Liver (tissue), 9 donors: ENCODE measurements around the gene TLR9. TPM values are rescaled to one million over a fixed set of nuclear protein-coding genes. Genes with fewer than 3 reads are reported as not detected.

Experiments
- DNase-seq: peaks from one replicate; pipeline ENCODE4 v3.0.0-alpha.2; 2017; ENCODE audit warnings: low spot score
- H3K27ac ChIP-seq, 2 donors: one replicate each; pipeline ENCODE4 v1.7.0; 2013; ENCODE audit warnings: inconsistent platforms in 2 of 2, low read length in 2 of 2, control low read depth in 1 of 2, low read depth in 1 of 2, mild to moderate bottlenecking in 1 of 2
- H3K27me3 ChIP-seq, 4 donors: one replicate each; pipeline versions ENCODE4 v1.6.1 to v1.7.0; 2013; ENCODE audit warnings: low read length in 3 of 4, inconsistent platforms in 1 of 4, mild to moderate bottlenecking in 1 of 4, moderate library complexity in 1 of 4; ENCODE audit not compliant: control insufficient read depth in 4 of 4, insufficient read depth in 4 of 4
- H3K36me3 ChIP-seq, 4 donors: one replicate each; pipeline versions ENCODE4 v1.6.1 to v1.7.0; 2013; ENCODE audit warnings: low read length in 3 of 4, mild to moderate bottlenecking in 3 of 4, low read depth in 1 of 4, moderate library complexity in 1 of 4; ENCODE audit not compliant: control insufficient read depth in 4 of 4, insufficient read depth in 3 of 4
- H3K4me1 ChIP-seq, 4 donors: one replicate each; pipeline versions ENCODE4 v1.6.1 to v1.7.0; 2013; ENCODE audit warnings: low read length in 3 of 4, mild to moderate bottlenecking in 3 of 4, moderate library complexity in 1 of 4; ENCODE audit not compliant: control insufficient read depth in 4 of 4, insufficient read depth in 4 of 4
- H3K4me3 ChIP-seq, 3 donors: one replicate each; pipeline versions ENCODE4 v1.6.1 to v1.7.0; 2013; ENCODE audit warnings: low read length in 3 of 3, control low read depth in 1 of 3, low read depth in 1 of 3, mild to moderate bottlenecking in 1 of 3
- H3K9ac ChIP-seq, 2 donors: one replicate each; pipeline ENCODE4 v1.7.0; 2013; ENCODE audit warnings: low read length in 2 of 2, mild to moderate bottlenecking in 2 of 2, moderate library complexity in 2 of 2, control low read depth in 1 of 2, low read depth in 1 of 2
- H3K9me3 ChIP-seq, 4 donors: one replicate each; pipeline versions ENCODE4 v1.6.1 to v1.7.0; 2013; ENCODE audit warnings: low read length in 3 of 4; ENCODE audit not compliant: control insufficient read depth in 4 of 4
- FOXA1 ChIP-seq: IDR thresholded peaks from 2 replicates; pipeline ENCODE4 v1.6.1; 2016; ENCODE audit warnings: antibody characterized with exemption
- FOXA2 ChIP-seq: IDR thresholded peaks from 2 replicates; pipeline ENCODE4 v1.6.1; 2016; ENCODE audit warnings: antibody characterized with exemption
- HNF4A ChIP-seq, 2 donors: conservative IDR thresholded peaks; 2 replicates each; pipeline ENCODE4 v1.6.1; 2016; ENCODE audit warnings: antibody characterized with exemption in 2 of 2, mild to moderate bottlenecking in 2 of 2
- HNF4G ChIP-seq: IDR thresholded peaks from 2 replicates; pipeline ENCODE4 v1.6.1; 2016; ENCODE audit warnings: antibody characterized with exemption
- JUND ChIP-seq, 2 donors: IDR thresholded peaks; 2 replicates each; pipeline ENCODE4 v1.6.1; 2016; ENCODE audit warnings: antibody characterized with exemption in 2 of 2
- NR2F2 ChIP-seq: IDR thresholded peaks from 2 replicates; pipeline ENCODE4 v1.6.1; 2016; ENCODE audit warnings: antibody characterized with exemption
- TAF1 ChIP-seq: conservative IDR thresholded peaks from 2 replicates; pipeline ENCODE4 v1.6.1; 2016; ENCODE audit warnings: antibody characterized with exemption, mild to moderate bottlenecking
- WGBS: extraction: QIAGEN DNeasy Blood & Tissue Kit; methylation state at CpG from one replicate; pipeline ENCODE4 v1.1.7; 2013; 5-methylcytosine and 5-hydroxymethylcytosine counted together
- polyA plus RNA-seq, 2 donors: library from polyadenylated mRNA; stranded (reverse) in 1 of 2; unstranded in 1 of 2; fragments of 200-250 nt in 1 of 2; fragments of >200 nt in 1 of 2; fragmentation: Nextera tagmentation in 1 of 2; extraction: Ambion mirVana in 1 of 2; gene quantifications; one replicate each; pipeline versions ENCODE4 v1.2.1 to v1.2.3, GENCODE V29; 2013 to 2015
- total RNA-seq, 2 donors: library from RNA; depleted of rRNA; stranded (reverse); fragments of >200 nt; gene quantifications; one replicate each; pipeline ENCODE4 v1.2.3, GENCODE V29; 2014
- TF ChIP-seq, protein P1 (sequence below): IDR thresholded peaks from 2 replicates; pipeline ENCODE4 v1.6.1; 2016; ENCODE audit warnings: antibody characterized with exemption
- TF ChIP-seq, protein P2 (sequence below): fragments of 150-350 bp; IDR thresholded peaks from 2 replicates; pipeline ENCODE4 v1.5.1; 2017; ENCODE audit warnings: improper control_type of control experiment, low read depth, low read length; ENCODE audit not compliant: missing input control
- TF ChIP-seq, protein P3 (sequence below): IDR thresholded peaks from 2 replicates; pipeline ENCODE4 v1.6.1; 2016; ENCODE audit warnings: antibody characterized with exemption
- TF ChIP-seq, protein P4 (sequence below): IDR thresholded peaks from 2 replicates; pipeline ENCODE4 v1.6.1; 2016; ENCODE audit warnings: antibody characterized with exemption, mild to moderate bottlenecking
- donor health status: healthy.
- donor health status: healthy.
- donor health status: healthy.
- donor health status: healthy.
- donor health status: healthy.

Gene TLR9
- total and polyA plus RNA-seq, 4 donors = 0.02 TPM; not detected in 3

DNA sequence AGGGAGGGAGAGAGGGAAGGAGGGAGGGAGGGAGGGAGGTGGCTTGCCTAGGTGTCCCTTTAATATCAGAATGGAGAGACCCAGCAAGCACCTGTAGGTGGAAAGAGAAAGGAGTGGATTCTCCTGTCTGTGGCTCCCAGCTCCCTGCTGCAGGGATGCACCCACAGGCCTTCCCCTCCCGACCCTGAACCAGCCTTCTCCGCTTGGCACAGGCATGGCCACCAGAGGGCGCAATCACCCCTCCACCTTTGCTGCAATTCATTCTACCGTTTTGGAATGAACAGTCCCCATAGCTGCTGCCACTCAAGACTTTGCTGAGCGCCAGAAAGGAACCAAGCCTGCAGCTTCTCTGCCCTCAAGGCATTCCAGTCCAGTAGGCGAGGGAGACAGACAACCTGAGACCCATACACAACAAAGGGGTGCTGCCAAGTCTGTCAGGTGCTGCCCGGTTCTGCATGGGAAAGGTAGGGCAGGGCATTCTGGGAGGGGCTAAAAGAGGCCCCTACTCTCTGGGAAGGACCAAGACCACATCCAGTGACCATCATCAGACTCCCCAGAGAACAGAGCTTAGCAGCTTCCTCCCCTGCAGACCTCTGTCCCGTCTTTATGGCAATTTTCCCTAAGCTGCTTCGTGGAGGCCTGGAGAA lies 4.9 kb downstream of the TLR9 start (continued):
- TF ChIP-seq, protein P1, sequence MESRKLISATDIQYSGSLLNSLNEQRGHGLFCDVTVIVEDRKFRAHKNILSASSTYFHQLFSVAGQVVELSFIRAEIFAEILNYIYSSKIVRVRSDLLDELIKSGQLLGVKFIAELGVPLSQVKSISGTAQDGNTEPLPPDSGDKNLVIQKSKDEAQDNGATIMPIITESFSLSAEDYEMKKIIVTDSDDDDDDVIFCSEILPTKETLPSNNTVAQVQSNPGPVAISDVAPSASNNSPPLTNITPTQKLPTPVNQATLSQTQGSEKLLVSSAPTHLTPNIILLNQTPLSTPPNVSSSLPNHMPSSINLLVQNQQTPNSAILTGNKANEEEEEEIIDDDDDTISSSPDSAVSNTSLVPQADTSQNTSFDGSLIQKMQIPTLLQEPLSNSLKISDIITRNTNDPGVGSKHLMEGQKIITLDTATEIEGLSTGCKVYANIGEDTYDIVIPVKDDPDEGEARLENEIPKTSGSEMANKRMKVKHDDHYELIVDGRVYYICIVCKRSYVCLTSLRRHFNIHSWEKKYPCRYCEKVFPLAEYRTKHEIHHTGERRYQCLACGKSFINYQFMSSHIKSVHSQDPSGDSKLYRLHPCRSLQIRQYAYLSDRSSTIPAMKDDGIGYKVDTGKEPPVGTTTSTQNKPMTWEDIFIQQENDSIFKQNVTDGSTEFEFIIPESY = no peak
- no peak for TF ChIP-seq FOXA2

DNA sequence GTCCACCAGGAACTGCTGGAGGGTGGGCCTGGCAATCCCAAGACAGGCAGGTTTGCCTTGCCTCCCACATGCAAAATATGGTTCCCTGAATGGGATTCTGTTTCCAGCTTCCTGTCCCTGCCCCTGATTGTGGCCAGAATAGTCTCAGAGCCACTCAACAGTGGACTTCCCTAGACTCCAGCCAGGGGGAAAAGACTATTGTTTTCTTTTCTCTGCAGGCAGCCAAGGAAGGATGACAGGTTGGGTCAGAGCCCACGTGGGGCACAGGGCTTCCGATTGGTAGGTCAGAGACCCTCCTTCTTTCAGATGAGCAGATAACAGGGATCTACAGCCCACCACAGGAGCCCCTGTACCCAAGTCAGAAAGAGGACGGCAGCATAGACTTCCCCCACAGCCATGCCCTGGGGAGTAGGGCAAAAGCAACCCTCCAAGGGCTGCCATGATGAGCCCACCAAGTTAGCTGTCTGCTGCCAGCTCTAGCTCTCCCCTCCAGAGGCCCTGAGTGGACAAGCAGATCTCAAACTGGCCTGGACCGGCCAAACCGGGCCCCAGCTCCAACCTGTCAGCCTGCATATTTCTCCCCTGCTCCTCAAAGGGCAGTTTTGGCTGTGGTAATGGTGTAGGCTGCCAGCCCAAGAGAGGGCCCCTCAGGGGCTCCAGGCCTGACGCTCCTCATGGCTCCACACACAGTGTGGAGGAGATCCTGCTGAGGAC lies 6.4 kb downstream of the TLR9 start:
- Histone ChIP-seq H3K27ac (peak overlapping the region in 1 of 2 donors; percentile 4), H3K4me3 (no peak overlapping the region), H3K9ac (no peak overlapping the region), H3K36me3 (peaks cover 6 to 18% (median 15%) of the 10 kb centered on the region in 4 donors), H3K9me3 (no peaks in the 10 kb centered on the region), H3K4me1 (peaks cover 0 to 29% (median 15%) of the 10 kb centered on the region in 4 donors), H3K27me3 (no peaks in the 10 kb centered on the region)
- 86% methylated on average over 6 of the region's 6 CpGs for WGBS
- DNase-seq = no peak
- TF ChIP-seq FOXA1 (no peak), HNF4G (no peak), NR2F2 (no peak), JUND (IDR thresholded peaks at IDR 0.05) (no peak), HNF4A (conservative IDR thresholded peaks at IDR 0.05) (no peak)
- TF ChIP-seq, protein P2, sequence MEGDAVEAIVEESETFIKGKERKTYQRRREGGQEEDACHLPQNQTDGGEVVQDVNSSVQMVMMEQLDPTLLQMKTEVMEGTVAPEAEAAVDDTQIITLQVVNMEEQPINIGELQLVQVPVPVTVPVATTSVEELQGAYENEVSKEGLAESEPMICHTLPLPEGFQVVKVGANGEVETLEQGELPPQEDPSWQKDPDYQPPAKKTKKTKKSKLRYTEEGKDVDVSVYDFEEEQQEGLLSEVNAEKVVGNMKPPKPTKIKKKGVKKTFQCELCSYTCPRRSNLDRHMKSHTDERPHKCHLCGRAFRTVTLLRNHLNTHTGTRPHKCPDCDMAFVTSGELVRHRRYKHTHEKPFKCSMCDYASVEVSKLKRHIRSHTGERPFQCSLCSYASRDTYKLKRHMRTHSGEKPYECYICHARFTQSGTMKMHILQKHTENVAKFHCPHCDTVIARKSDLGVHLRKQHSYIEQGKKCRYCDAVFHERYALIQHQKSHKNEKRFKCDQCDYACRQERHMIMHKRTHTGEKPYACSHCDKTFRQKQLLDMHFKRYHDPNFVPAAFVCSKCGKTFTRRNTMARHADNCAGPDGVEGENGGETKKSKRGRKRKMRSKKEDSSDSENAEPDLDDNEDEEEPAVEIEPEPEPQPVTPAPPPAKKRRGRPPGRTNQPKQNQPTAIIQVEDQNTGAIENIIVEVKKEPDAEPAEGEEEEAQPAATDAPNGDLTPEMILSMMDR = no peak

DNA sequence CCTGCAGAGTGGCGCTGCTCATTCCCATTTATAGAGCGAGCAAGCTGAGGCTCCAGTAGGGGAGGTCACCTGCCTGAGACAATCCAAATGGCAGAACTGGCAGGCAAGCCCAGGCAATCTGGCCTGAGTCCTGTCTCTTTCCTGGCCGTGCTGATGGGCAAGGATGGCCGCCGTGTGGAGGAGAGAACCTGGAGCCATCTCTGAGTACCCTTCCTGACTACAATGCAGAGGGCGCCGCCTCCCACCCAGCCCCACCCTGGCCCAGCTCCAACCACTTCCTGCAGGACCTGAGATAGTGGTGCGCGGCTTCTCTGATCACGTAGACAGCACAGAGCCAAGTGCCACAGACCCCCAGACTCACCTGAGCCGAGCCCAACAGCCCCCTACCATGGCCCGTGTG lies 7.0 kb downstream of the TLR9 start:
- 79% methylated on average over 12 of the region's 12 CpGs for WGBS
- TF ChIP-seq, protein P3, sequence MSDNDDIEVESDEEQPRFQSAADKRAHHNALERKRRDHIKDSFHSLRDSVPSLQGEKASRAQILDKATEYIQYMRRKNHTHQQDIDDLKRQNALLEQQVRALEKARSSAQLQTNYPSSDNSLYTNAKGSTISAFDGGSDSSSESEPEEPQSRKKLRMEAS = no peak
- TF ChIP-seq, protein P4, sequence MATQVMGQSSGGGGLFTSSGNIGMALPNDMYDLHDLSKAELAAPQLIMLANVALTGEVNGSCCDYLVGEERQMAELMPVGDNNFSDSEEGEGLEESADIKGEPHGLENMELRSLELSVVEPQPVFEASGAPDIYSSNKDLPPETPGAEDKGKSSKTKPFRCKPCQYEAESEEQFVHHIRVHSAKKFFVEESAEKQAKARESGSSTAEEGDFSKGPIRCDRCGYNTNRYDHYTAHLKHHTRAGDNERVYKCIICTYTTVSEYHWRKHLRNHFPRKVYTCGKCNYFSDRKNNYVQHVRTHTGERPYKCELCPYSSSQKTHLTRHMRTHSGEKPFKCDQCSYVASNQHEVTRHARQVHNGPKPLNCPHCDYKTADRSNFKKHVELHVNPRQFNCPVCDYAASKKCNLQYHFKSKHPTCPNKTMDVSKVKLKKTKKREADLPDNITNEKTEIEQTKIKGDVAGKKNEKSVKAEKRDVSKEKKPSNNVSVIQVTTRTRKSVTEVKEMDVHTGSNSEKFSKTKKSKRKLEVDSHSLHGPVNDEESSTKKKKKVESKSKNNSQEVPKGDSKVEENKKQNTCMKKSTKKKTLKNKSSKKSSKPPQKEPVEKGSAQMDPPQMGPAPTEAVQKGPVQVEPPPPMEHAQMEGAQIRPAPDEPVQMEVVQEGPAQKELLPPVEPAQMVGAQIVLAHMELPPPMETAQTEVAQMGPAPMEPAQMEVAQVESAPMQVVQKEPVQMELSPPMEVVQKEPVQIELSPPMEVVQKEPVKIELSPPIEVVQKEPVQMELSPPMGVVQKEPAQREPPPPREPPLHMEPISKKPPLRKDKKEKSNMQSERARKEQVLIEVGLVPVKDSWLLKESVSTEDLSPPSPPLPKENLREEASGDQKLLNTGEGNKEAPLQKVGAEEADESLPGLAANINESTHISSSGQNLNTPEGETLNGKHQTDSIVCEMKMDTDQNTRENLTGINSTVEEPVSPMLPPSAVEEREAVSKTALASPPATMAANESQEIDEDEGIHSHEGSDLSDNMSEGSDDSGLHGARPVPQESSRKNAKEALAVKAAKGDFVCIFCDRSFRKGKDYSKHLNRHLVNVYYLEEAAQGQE = no peak
- TF ChIP-seq TAF1 (no peak), FOXA2 (no peak), HNF4G (no peak), NR2F2 (no peak)
- TF ChIP-seq, protein P1 = no peak
- no peak for DNase-seq
- Histone ChIP-seq H3K4me1 (peaks cover 0 to 29% (median 15%) of the 10 kb centered on the region in 4 donors), H3K9ac (no peak overlapping the region), H3K4me3 (no peak overlapping the region), H3K36me3 (peaks cover 6 to 24% (median 21%) of the 10 kb centered on the region in 4 donors), H3K27me3 (no peaks in the 10 kb centered on the region), H3K27ac (peak overlapping the region; percentile 75 to 78), H3K9me3 (no peaks in the 10 kb centered on the region)
